NT2/D1 (cell line): ENCODE data around the gene TIAL1.

Source experiments
- DNase-seq: peaks from one replicate; pipeline ENCODE4 v3.0.0-alpha.2; 2011; ENCODE audit warnings: low read depth, low spot score
- H3K27me3 ChIP-seq: 2 replicates; pipeline ENCODE4 v1.6.0; 2011; ENCODE audit warnings: mild to moderate bottlenecking; ENCODE audit not compliant: insufficient read length, insufficient read depth
- H3K36me3 ChIP-seq: 2 replicates; pipeline ENCODE4 v1.6.1; 2011; ENCODE audit warnings: mild to moderate bottlenecking, low read length, mixed read lengths; ENCODE audit not compliant: insufficient read depth, insufficient read length
- H3K4me1 ChIP-seq: 2 replicates; pipeline ENCODE4 v1.5.1; 2011; ENCODE audit not compliant: insufficient read depth, insufficient read length
- H3K4me3 ChIP-seq: 2 replicates; pipeline ENCODE4 v1.5.1; 2011; ENCODE audit warnings: low read depth; ENCODE audit not compliant: insufficient read length
- H3K9ac ChIP-seq: 2 replicates; pipeline ENCODE4 v1.6.0; 2011; ENCODE audit warnings: low read depth; ENCODE audit not compliant: insufficient read length
- H3K9me3 ChIP-seq: 2 replicates; pipeline ENCODE4 v1.5.1; 2011; ENCODE audit warnings: mild to moderate bottlenecking, low read length; ENCODE audit not compliant: insufficient read depth
- SUZ12 ChIP-seq: IDR thresholded peaks from 2 replicates; pipeline ENCODE4 v1.6.1; 2011; ENCODE audit not compliant: insufficient read length, insufficient read depth; ENCODE audit errors: extremely low read depth
- YY1 ChIP-seq: IDR thresholded peaks from 2 replicates; pipeline ENCODE4 v1.6.1; 2011; ENCODE audit not compliant: insufficient read length, insufficient read depth
- ZNF274 ChIP-seq: IDR thresholded peaks from 2 replicates; pipeline ENCODE4 v1.6.1; 2011; ENCODE audit warnings: mild to moderate bottlenecking, low read depth, low read length

TIAL1 gene

GRCh38 chr10:119540038-119540437, 56.7 kb downstream of the TIAL1 start:
- TF ChIP-seq YY1 (no peak), ZNF274 (no peak)
- no peaks in the 10 kb centered on the region for H3K36me3 ChIP-seq
- no peak overlapping the region for H3K9ac ChIP-seq
- no peak for DNase-seq
- H3K27me3 ChIP-seq, result peaks cover 25% of the 10 kb centered on the region
- H3K4me3 ChIP-seq, result no peak overlapping the region
- no peaks in the 10 kb centered on the region for H3K9me3 ChIP-seq
- peaks cover 5% of the 10 kb centered on the region for H3K4me1 ChIP-seq

GRCh38 chr10:119539359-119539825, 57.4 kb downstream of the TIAL1 start:
- no peak for DNase-seq
- no peaks in the 10 kb centered on the region for H3K9me3 ChIP-seq
- no peaks in the 10 kb centered on the region for H3K36me3 ChIP-seq
- H3K27me3 ChIP-seq, result peaks cover 25% of the 10 kb centered on the region
- H3K4me1 ChIP-seq, result peaks cover 5% of the 10 kb centered on the region
- H3K9ac ChIP-seq, result no peak overlapping the region
- TF ChIP-seq YY1, result no peak
- no peak for TF ChIP-seq ZNF274
- no peak for TF ChIP-seq SUZ12
- H3K4me3 ChIP-seq, result no peak overlapping the region

GRCh38 chr10:119538632-119539358, 58.0 kb downstream of the TIAL1 start:
- no peaks in the 10 kb centered on the region for H3K36me3 ChIP-seq
- no peak for DNase-seq
- H3K4me3 ChIP-seq, result no peak overlapping the region
- peaks cover 25% of the 10 kb centered on the region for H3K27me3 ChIP-seq
- peaks cover 5% of the 10 kb centered on the region for H3K4me1 ChIP-seq
- no peak for TF ChIP-seq ZNF274
- TF ChIP-seq SUZ12, result no peak
- TF ChIP-seq YY1, result no peak
- H3K9ac ChIP-seq, result no peak overlapping the region
- no peaks in the 10 kb centered on the region for H3K9me3 ChIP-seq

- peaks cover 5% of the 10 kb centered on the region for H3K4me1 ChIP-seq
- H3K9ac ChIP-seq, result no peak overlapping the region
- DNase-seq, result no peak
- TF ChIP-seq SUZ12, result no peak
- no peak for TF ChIP-seq ZNF274
- no peak for TF ChIP-seq YY1
- no peaks in the 10 kb centered on the region for H3K36me3 ChIP-seq
- H3K27me3 ChIP-seq, result peaks cover 25% of the 10 kb centered on the region
- H3K9me3 ChIP-seq, result no peaks in the 10 kb centered on the region
- H3K4me3 ChIP-seq, result no peak overlapping the region
Observed at GRCh38 chr10:119537953-119538630, 58.7 kb downstream of the TIAL1 start.

GRCh38 chr10:119536508-119537025, 60.2 kb downstream of the TIAL1 start:
- TF ChIP-seq YY1 (no peak), ZNF274 (no peak), SUZ12 (no peak)
- Histone ChIP-seq H3K9me3 (no peaks in the 10 kb centered on the region), H3K9ac (no peak overlapping the region), H3K4me1 (peaks cover 5% of the 10 kb centered on the region), H3K36me3 (no peaks in the 10 kb centered on the region), H3K27me3 (peaks cover 15% of the 10 kb centered on the region), H3K4me3 (no peak overlapping the region)
- DNase-seq, result no peak

- Histone ChIP-seq H3K27me3 (peaks cover 10% of the 10 kb centered on the region), H3K9me3 (no peaks in the 10 kb centered on the region), H3K4me3 (no peak overlapping the region), H3K4me1 (peaks cover 5% of the 10 kb centered on the region), H3K36me3 (no peaks in the 10 kb centered on the region), H3K9ac (no peak overlapping the region)
- TF ChIP-seq YY1, result no peak
- no peak for TF ChIP-seq SUZ12
- TF ChIP-seq ZNF274, result no peak
- no peak for DNase-seq
Observed at GRCh38 chr10:119535837-119536507, 60.8 kb downstream of the TIAL1 start.

- peaks cover 5% of the 10 kb centered on the region for H3K4me1 ChIP-seq
- DNase-seq, result no peak
- H3K9ac ChIP-seq, result no peak overlapping the region
- H3K4me3 ChIP-seq, result no peak overlapping the region
- no peaks in the 10 kb centered on the region for H3K36me3 ChIP-seq
- TF ChIP-seq SUZ12, result no peak
- H3K27me3 ChIP-seq, result peaks cover 3% of the 10 kb centered on the region
- H3K9me3 ChIP-seq, result no peaks in the 10 kb centered on the region
Observed at GRCh38 chr10:119535305-119535704, 61.5 kb downstream of the TIAL1 start.
